ENCODE measurements around the gene GCM1.

- TF ChIP-seq EZH2 (IDR thresholded peaks at IDR 0.05; ENCODE audit: borderline replicate concordance, low read length) (no peak), CTCF (conservative IDR thresholded peaks at IDR 0.05 in 1 of 2, IDR thresholded peaks at IDR 0.05 in 1 of 2; ENCODE audit: extremely low read depth in 1 of 2, insufficient read depth in 1 of 2, low read depth in 1 of 2, low read length in 2 of 2) (no peak)
Observed at GRCh38 chr6:53144802-53145201, 3.8 kb downstream of the GCM1 start.
